Measurements from ENCODE around the gene ST6GAL1. TPM values are rescaled to one million over a fixed set of nuclear protein-coding genes. Genes with fewer than 3 reads are reported as not detected.

The ST6GAL1 gene
- total and polyA plus RNA-seq, 2 experiments from 2014 or later = 17.6 to 65.1 TPM

DNA sequence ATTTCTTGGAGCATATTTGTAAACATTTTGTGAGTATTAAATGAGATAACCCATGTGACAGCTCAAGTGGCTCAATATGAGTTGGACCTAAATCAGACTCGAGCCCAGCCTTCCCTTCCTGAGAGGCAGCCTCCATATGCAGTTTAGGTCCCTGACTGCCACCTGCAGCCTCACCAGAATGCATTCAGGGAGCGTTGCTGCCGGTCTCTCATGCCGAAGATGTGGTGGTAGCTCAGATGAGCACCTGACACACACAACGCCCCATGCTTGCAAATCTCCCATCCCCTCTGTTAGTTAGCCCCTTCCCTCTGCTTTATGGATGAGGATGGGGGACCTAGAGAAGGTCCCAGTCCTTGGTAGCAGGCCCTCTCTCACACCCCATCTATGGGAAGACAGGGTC lies 9.2 kb downstream of the ST6GAL1 start:
- Histone ChIP-seq H3K36me3 (ENCODE audit: insufficient read depth) (peaks cover 13% of the 10 kb centered on the region), H3K79me2 (replicated peaks; ENCODE audit: insufficient read depth) (peaks cover 96% of the 10 kb centered on the region), H3K4me3 (no peak overlapping the region), H3K4me2 (no peak overlapping the region), H4K20me1 (replicated peaks; ENCODE audit: insufficient read depth) (peaks cover 53% of the 10 kb centered on the region), H3K4me1 (ENCODE audit: insufficient read depth) (peaks cover 23% of the 10 kb centered on the region), H2AFZ (no peak overlapping the region), H3K27ac (ENCODE audit: low read depth) (no peak overlapping the region), H3K27me3 (ENCODE audit: insufficient read depth) (no peaks in the 10 kb centered on the region), H3K9me2 (ENCODE audit: insufficient read depth) (no peaks in the 10 kb centered on the region), H3F3A (replicated peaks; ENCODE audit: low read depth) (0 out of 2 replicates have a peak, but pooled peaks cover 11% of the 10 kb centered on the region)
- peaks cover 43% of the 10 kb centered on the region for H3K36me3 Mint-ChIP-seq (ENCODE audit: low read depth)
- no peak overlapping the region for H3K27ac Mint-ChIP-seq
- H3K4me1 Mint-ChIP-seq = peaks cover 34% of the 10 kb centered on the region
- no peak for TF ChIP-seq CREB1 (CRISPR knock-in tag; IDR thresholded peaks at IDR 0.05; ENCODE audit: low read depth)
- peak in 1 of 2 experiments; percentile 34; a peak in 2 of 4 replicates for TF ChIP-seq CTCF (conservative IDR thresholded peaks at IDR 0.05; ENCODE audit: low read depth in 2 of 2)
- TF ChIP-seq NANOG (IDR thresholded peaks at IDR 0.05; ENCODE audit: borderline replicate concordance) = no peak
- no peak for TF ChIP-seq ETS1 (IDR thresholded peaks at IDR 0.05)
- H3K4me3 Mint-ChIP-seq = no peak overlapping the region
- H3K9me3 Mint-ChIP-seq = peaks cover 5% of the 10 kb centered on the region; the same call in 2 of the 3 replicates
- ATAC-seq (peak; percentile 46), DNase-seq (ENCODE audit: low spot score) (no peak)
- H3K27me3 Mint-ChIP-seq (ENCODE audit: insufficient read depth, low read depth, poor library complexity) = no peaks in the 10 kb centered on the region

- Histone ChIP-seq H3K27me3 (ENCODE audit: insufficient read depth) (no peaks in the 10 kb centered on the region), H2AFZ (no peak overlapping the region), H3K4me1 (ENCODE audit: insufficient read depth) (peaks cover 23% of the 10 kb centered on the region), H3K4me3 (no peak overlapping the region), H3K79me2 (replicated peaks; ENCODE audit: insufficient read depth) (peaks cover 91% of the 10 kb centered on the region), H3K36me3 (ENCODE audit: insufficient read depth) (peaks cover 6% of the 10 kb centered on the region; the same call in 1 of the 2 replicates), H3K27ac (ENCODE audit: low read depth) (0 out of 2 replicates have a peak overlapping the region, but pooled peaks have one; percentile 10), H3F3A (replicated peaks; ENCODE audit: low read depth) (0 out of 2 replicates have a peak, but pooled peaks cover 8% of the 10 kb centered on the region), H4K20me1 (replicated peaks; ENCODE audit: insufficient read depth) (peaks cover 44% of the 10 kb centered on the region), H3K4me2 (peak overlapping the region; percentile 25; the same call in 1 of the 2 replicates), H3K9me2 (ENCODE audit: insufficient read depth) (no peaks in the 10 kb centered on the region)
- Mint-ChIP-seq H3K27me3 (ENCODE audit: insufficient read depth, low read depth, poor library complexity) (no peaks in the 10 kb centered on the region), H3K27ac (no peak overlapping the region), H3K4me1 (peaks cover 37% of the 10 kb centered on the region), H3K36me3 (ENCODE audit: low read depth) (peaks cover 39% of the 10 kb centered on the region), H3K4me3 (no peak overlapping the region), H3K9me3 (no peaks in the 10 kb centered on the region)
- ATAC-seq (no peak), DNase-seq (ENCODE audit: low spot score) (no peak)
- TF ChIP-seq CTCF (conservative IDR thresholded peaks at IDR 0.05; ENCODE audit: low read depth in 2 of 2) (no peak), ETS1 (IDR thresholded peaks at IDR 0.05) (no peak), EZH2 (IDR thresholded peaks at IDR 0.05; ENCODE audit: low read depth, unreplicated experiment) (no peak), ZNF114 (CRISPR knock-in tag; IDR thresholded peaks at IDR 0.05) (no peak), CREB1 (CRISPR knock-in tag; IDR thresholded peaks at IDR 0.05; ENCODE audit: low read depth) (no peak), POLR2AphosphoS5 (IDR thresholded peaks at IDR 0.05; ENCODE audit: low read depth) (no peak), ZNF331 (CRISPR knock-in tag; IDR thresholded peaks at IDR 0.05; ENCODE audit: low read depth) (no peak), JUNB (IDR thresholded peaks at IDR 0.05; ENCODE audit: unreplicated experiment) (no peak), STAT1 (IDR thresholded peaks at IDR 0.05; ENCODE audit: unreplicated experiment) (no peak), EZH2phosphoT487 (IDR thresholded peaks at IDR 0.05; ENCODE audit: unreplicated experiment) (no peak)
- TF ChIP-seq, protein P1, sequence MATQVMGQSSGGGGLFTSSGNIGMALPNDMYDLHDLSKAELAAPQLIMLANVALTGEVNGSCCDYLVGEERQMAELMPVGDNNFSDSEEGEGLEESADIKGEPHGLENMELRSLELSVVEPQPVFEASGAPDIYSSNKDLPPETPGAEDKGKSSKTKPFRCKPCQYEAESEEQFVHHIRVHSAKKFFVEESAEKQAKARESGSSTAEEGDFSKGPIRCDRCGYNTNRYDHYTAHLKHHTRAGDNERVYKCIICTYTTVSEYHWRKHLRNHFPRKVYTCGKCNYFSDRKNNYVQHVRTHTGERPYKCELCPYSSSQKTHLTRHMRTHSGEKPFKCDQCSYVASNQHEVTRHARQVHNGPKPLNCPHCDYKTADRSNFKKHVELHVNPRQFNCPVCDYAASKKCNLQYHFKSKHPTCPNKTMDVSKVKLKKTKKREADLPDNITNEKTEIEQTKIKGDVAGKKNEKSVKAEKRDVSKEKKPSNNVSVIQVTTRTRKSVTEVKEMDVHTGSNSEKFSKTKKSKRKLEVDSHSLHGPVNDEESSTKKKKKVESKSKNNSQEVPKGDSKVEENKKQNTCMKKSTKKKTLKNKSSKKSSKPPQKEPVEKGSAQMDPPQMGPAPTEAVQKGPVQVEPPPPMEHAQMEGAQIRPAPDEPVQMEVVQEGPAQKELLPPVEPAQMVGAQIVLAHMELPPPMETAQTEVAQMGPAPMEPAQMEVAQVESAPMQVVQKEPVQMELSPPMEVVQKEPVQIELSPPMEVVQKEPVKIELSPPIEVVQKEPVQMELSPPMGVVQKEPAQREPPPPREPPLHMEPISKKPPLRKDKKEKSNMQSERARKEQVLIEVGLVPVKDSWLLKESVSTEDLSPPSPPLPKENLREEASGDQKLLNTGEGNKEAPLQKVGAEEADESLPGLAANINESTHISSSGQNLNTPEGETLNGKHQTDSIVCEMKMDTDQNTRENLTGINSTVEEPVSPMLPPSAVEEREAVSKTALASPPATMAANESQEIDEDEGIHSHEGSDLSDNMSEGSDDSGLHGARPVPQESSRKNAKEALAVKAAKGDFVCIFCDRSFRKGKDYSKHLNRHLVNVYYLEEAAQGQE (IDR thresholded peaks at IDR 0.05; ENCODE audit: unreplicated experiment) = no peak
Measured at GRCh38 chr3:186940967-186941366, 10.6 kb downstream of the ST6GAL1 start.
